HG03520 (cell line): Measurements from ENCODE around the gene FCAR.
"Not testable (repeated sequence)": the region's sequence is repeated elsewhere in the genome, so short reads cannot be mapped to it uniquely, and the experiment has no call there.

ENCODE experiments used
- ATAC-seq: cut with Tn5 transposase; IDR thresholded peaks from one replicate; pipeline ENCODE4 v1.9.1; 2021; ENCODE audit warnings: mild to moderate bottlenecking, moderate library complexity; ENCODE audit not compliant: unreplicated experiment

The FCAR gene

GRCh38 chr19:54873990-54874389 lies at the start of gene FCAR:
FCAR (plus strand) TSS chr19:54874235; CDS start chr19:54874290, 55 bp downstream.
- ATAC-seq, result no peak

- ATAC-seq, result not testable (repeated sequence)
These were observed 49.6 kb upstream of the FCAR start for GRCh38 chr19:54824416-54824815.

GRCh38 chr19:54825326-54825725 lies 48.7 kb upstream of the FCAR start:
- ATAC-seq, result not testable (repeated sequence)

GRCh38 chr19:54828064-54828463 lies 46.0 kb upstream of the FCAR start:
- ATAC-seq, result not testable (repeated sequence)

- not testable (repeated sequence) for ATAC-seq
These were observed 41.5 kb upstream of the FCAR start, which contains the start of gene KIR2DS4 for GRCh38 chr19:54832496-54832895. KIR2DS4 (plus strand) TSS chr19:54832676.

GRCh38 chr19:54835126-54835525 lies 38.9 kb upstream of the FCAR start:
- ATAC-seq, result not testable (repeated sequence)

GRCh38 chr19:54837522-54837921 lies 36.5 kb upstream of the FCAR start:
- ATAC-seq, result not testable (repeated sequence)

- not testable (repeated sequence) for ATAC-seq
These were observed 30.9 kb upstream of the FCAR start for GRCh38 chr19:54843171-54843570.

- not testable (repeated sequence) for ATAC-seq
These were observed 23.9 kb upstream of the FCAR start, which contains the start of gene KIR3DL2 for GRCh38 chr19:54850061-54850640. KIR3DL2 (plus strand) TSS chr19:54850443; CDS start chr19:54850476, 33 bp downstream.

- ATAC-seq, result no peak
These were observed 23.1 kb upstream of the FCAR start for GRCh38 chr19:54850930-54851329.

- ATAC-seq, result no peak
These were observed 22.7 kb upstream of the FCAR start for GRCh38 chr19:54851353-54851752.

GRCh38 chr19:54855241-54855640 lies 18.8 kb upstream of the FCAR start:
- ATAC-seq, result not testable (repeated sequence)

- not testable (repeated sequence) for ATAC-seq
These were observed 15.6 kb upstream of the FCAR start for GRCh38 chr19:54858476-54858875.

GRCh38 chr19:54859421-54859820 lies 14.6 kb upstream of the FCAR start:
- ATAC-seq, result not testable (repeated sequence)

GRCh38 chr19:54863459-54863858 lies 10.6 kb upstream of the FCAR start:
- not testable (repeated sequence) for ATAC-seq

- no peak for ATAC-seq
These were observed 2.3 kb upstream of the FCAR start for GRCh38 chr19:54871696-54872095.

GRCh38 chr19:54875506-54875905 lies 1.5 kb downstream of the FCAR start:
- ATAC-seq, result no peak

GRCh38 chr19:54877471-54877870 lies 3.4 kb downstream of the FCAR start:
- no peak for ATAC-seq

- ATAC-seq, result no peak
These were observed 7.8 kb downstream of the FCAR start for GRCh38 chr19:54881884-54882283.

- ATAC-seq, result no peak
These were observed 8.7 kb downstream of the FCAR start for GRCh38 chr19:54882758-54883157.

- ATAC-seq, result no peak
These were observed 9.2 kb downstream of the FCAR start for GRCh38 chr19:54883228-54883627.

GRCh38 chr19:54888239-54888638 lies 14.2 kb downstream of the FCAR start:
- ATAC-seq, result no peak

GRCh38 chr19:54889566-54889965 lies 15.5 kb downstream of the FCAR start:
- no peak for ATAC-seq
